ENCODE measurements around the gene NCKAP5L. TPM values are rescaled to one million over a fixed set of nuclear protein-coding genes. Genes with fewer than 3 reads are reported as not detected.
A peak's percentile ranks its signal among the peaks of the same experiment; 100 is the strongest.

The NCKAP5L gene
- polyA plus RNA-seq, 3 donors: 3.7 to 14.9 (median 6.8) TPM

- WGBS (ENCODE audit: insufficient coverage): 97% methylated on average over 17 of the region's 17 CpGs
- no peaks in the 10 kb centered on the region for H3K27me3 Mint-ChIP-seq (ENCODE audit: low read depth in 3 of 3)
Observed at GRCh38 chr12:49796606-49797448, 31.4 kb downstream of the NCKAP5L start.

GRCh38 chr12:49796155-49796554 is 32.1 kb downstream of the NCKAP5L start:
- Histone ChIP-seq H2AFZ (ENCODE audit: insufficient read depth, low read depth, low read length, poor library complexity, severe bottlenecking) (no peak overlapping the region), H4K20me1 (ENCODE audit: insufficient read depth, low read length) (peaks cover 6% of the 10 kb centered on the region), H3K9me3 (replicated peaks in 1 of 2; ENCODE audit: control insufficient read depth in 1 of 2, insufficient read depth in 1 of 2, low read length in 2 of 2) (no peaks in the 10 kb centered on the region), H3K27me3 (ENCODE audit: control insufficient read depth in 2 of 2, insufficient read depth in 2 of 2, low read length in 2 of 2) (no peaks in the 10 kb centered on the region), H3K4me3 (replicated peaks in 1 of 3; ENCODE audit: low read depth in 2 of 3, low read length in 3 of 3) (no peak overlapping the region), H3K4me1 (ENCODE audit: control insufficient read depth in 1 of 2, insufficient read depth in 2 of 2, low read length in 2 of 2) (peaks cover 17 to 20% of the 10 kb centered on the region in 2 donors), H3K79me2 (ENCODE audit: insufficient read depth, low read length) (no peaks in the 10 kb centered on the region), H3K9ac (ENCODE audit: insufficient read depth, low read length, poor library complexity, severe bottlenecking) (no peak overlapping the region), H3K4me2 (replicated peaks; ENCODE audit: extremely low read depth, low read length, poor library complexity, severe bottlenecking) (no peak overlapping the region), H3K27ac (ENCODE audit: low read depth in 1 of 2, low read length in 2 of 2) (no peak overlapping the region), H3K36me3 (replicated peaks in 1 of 2; ENCODE audit: control insufficient read depth in 1 of 2, insufficient read depth in 2 of 2, low read length in 2 of 2) (peaks cover 78 to 97% of the 10 kb centered on the region in 2 donors)
- Mint-ChIP-seq H3K36me3 (peaks cover 56 to 84% of the 10 kb centered on the region in 2 donors), H3K4me3 (no peak overlapping the region), H3K4me1 (peaks cover 17% of the 10 kb centered on the region), H3K9me3 (no peaks in the 10 kb centered on the region), H3K27ac (peak overlapping the region in 2 of 7 donors; percentile 55 to 70), H3K27me3 (ENCODE audit: low read depth in 3 of 3) (no peaks in the 10 kb centered on the region)
- DNase-seq: no peak
- TF ChIP-seq, protein P1, sequence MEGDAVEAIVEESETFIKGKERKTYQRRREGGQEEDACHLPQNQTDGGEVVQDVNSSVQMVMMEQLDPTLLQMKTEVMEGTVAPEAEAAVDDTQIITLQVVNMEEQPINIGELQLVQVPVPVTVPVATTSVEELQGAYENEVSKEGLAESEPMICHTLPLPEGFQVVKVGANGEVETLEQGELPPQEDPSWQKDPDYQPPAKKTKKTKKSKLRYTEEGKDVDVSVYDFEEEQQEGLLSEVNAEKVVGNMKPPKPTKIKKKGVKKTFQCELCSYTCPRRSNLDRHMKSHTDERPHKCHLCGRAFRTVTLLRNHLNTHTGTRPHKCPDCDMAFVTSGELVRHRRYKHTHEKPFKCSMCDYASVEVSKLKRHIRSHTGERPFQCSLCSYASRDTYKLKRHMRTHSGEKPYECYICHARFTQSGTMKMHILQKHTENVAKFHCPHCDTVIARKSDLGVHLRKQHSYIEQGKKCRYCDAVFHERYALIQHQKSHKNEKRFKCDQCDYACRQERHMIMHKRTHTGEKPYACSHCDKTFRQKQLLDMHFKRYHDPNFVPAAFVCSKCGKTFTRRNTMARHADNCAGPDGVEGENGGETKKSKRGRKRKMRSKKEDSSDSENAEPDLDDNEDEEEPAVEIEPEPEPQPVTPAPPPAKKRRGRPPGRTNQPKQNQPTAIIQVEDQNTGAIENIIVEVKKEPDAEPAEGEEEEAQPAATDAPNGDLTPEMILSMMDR (IDR thresholded peaks at IDR 0.05): no peak
- over 99% methylated on average over 11 of the region's 12 CpGs for WGBS (ENCODE audit: insufficient coverage)
- intact Hi-C loops (cut with micrococcal nuclease): no loop called here

More at GRCh38 chr12:49796606-49797448, 31.4 kb downstream of the NCKAP5L start:
- H2AFZ ChIP-seq (ENCODE audit: insufficient read depth, low read depth, low read length, poor library complexity, severe bottlenecking): no peak overlapping the region
- H3K27ac ChIP-seq (ENCODE audit: low read depth in 1 of 2, low read length in 2 of 2): peak overlapping the region; percentile 43 to 77
- H3K9me3 ChIP-seq (replicated peaks in 1 of 2; ENCODE audit: control insufficient read depth in 1 of 2, insufficient read depth in 1 of 2, low read length in 2 of 2): no peaks in the 10 kb centered on the region
- H3K4me1 ChIP-seq (ENCODE audit: control insufficient read depth in 1 of 2, insufficient read depth in 2 of 2, low read length in 2 of 2): peaks cover 17 to 20% of the 10 kb centered on the region in 2 donors
- peak overlapping the region in 6 of 7 donors; percentile 53 to 86 (median 80) for H3K27ac Mint-ChIP-seq
- H3K36me3 ChIP-seq (replicated peaks in 1 of 2; ENCODE audit: control insufficient read depth in 1 of 2, insufficient read depth in 2 of 2, low read length in 2 of 2): peaks cover 78 to 97% of the 10 kb centered on the region in 2 donors
- H4K20me1 ChIP-seq (ENCODE audit: insufficient read depth, low read length): no peaks in the 10 kb centered on the region
- TF ChIP-seq, protein P1 (IDR thresholded peaks at IDR 0.05): no peak
- H3K4me2 ChIP-seq (replicated peaks; ENCODE audit: extremely low read depth, low read length, poor library complexity, severe bottlenecking): peak overlapping the region; percentile 53
- no peaks in the 10 kb centered on the region for H3K9me3 Mint-ChIP-seq
- peaks cover 59 to 86% of the 10 kb centered on the region in 2 donors for H3K36me3 Mint-ChIP-seq
- H3K4me3 Mint-ChIP-seq: peak overlapping the region in 1 of 2 donors; percentile 55
- H3K4me3 ChIP-seq (replicated peaks in 1 of 3; ENCODE audit: low read depth in 2 of 3, low read length in 3 of 3): peak overlapping the region in 1 of 3 experiments; percentile 48
- H3K9ac ChIP-seq (ENCODE audit: insufficient read depth, low read length, poor library complexity, severe bottlenecking): peak overlapping the region; percentile 45
- no peaks in the 10 kb centered on the region for H3K79me2 ChIP-seq (ENCODE audit: insufficient read depth, low read length)
- no peaks in the 10 kb centered on the region for H3K27me3 ChIP-seq (ENCODE audit: control insufficient read depth in 2 of 2, insufficient read depth in 2 of 2, low read length in 2 of 2)
- intact Hi-C loops (cut with micrococcal nuclease): no loop called here
- peaks cover 17% of the 10 kb centered on the region for H3K4me1 Mint-ChIP-seq
- no peak for DNase-seq

Measured in CD14-positive monocyte (primary cell).